ENCODE results near the gene BICC1.
A peak's percentile ranks its signal among the peaks of the same experiment; 100 is the strongest.

Gene BICC1

GRCh38 chr10:58625070-58625469, 112.4 kb downstream of the BICC1 start:
- no peak overlapping the region for H3K4me3 ChIP-seq (replicated peaks; ENCODE audit: insufficient read depth, low read length)
- TF ChIP-seq POLR2AphosphoS5 (IDR thresholded peaks at IDR 0.05; ENCODE audit: low read depth) (no peak), REST (IDR thresholded peaks at IDR 0.05; ENCODE audit: insufficient replicate concordance, low read depth) (no peak), GABPA (IDR thresholded peaks at IDR 0.05; ENCODE audit: low read depth) (no peak), CTCF (IDR thresholded peaks at IDR 0.05; ENCODE audit: insufficient read depth, low read length) (no peak), SPI1 (IDR thresholded peaks at IDR 0.05; ENCODE audit: borderline replicate concordance, low read depth) (no peak)
- DNase-seq (ENCODE audit: low read depth in 1 of 2, low spot score in 1 of 2): no peak
- no peak overlapping the region for H3K27ac ChIP-seq (replicated peaks)
- no peaks in the 10 kb centered on the region for H3K27me3 ChIP-seq (ENCODE audit: insufficient read depth, poor library complexity, severe bottlenecking)

- TF ChIP-seq SPI1 (IDR thresholded peaks at IDR 0.05; ENCODE audit: borderline replicate concordance, low read depth): peak; percentile 72
- TF ChIP-seq POLR2AphosphoS5 (IDR thresholded peaks at IDR 0.05; ENCODE audit: low read depth): no peak
- Histone ChIP-seq H3K27me3 (ENCODE audit: insufficient read depth, poor library complexity, severe bottlenecking) (no peaks in the 10 kb centered on the region), H3K4me3 (replicated peaks; ENCODE audit: insufficient read depth, low read length) (no peak overlapping the region), H3K27ac (replicated peaks) (no peak overlapping the region)
- no peak for DNase-seq (ENCODE audit: low read depth in 1 of 2, low spot score in 1 of 2)
Measured at GRCh38 chr10:58627392-58627791, 114.7 kb downstream of the BICC1 start.

- TF ChIP-seq CTCF (IDR thresholded peaks at IDR 0.05; ENCODE audit: insufficient read depth, low read length) (no peak), REST (IDR thresholded peaks at IDR 0.05; ENCODE audit: insufficient replicate concordance, low read depth) (no peak), GABPA (IDR thresholded peaks at IDR 0.05; ENCODE audit: low read depth) (no peak), SPI1 (IDR thresholded peaks at IDR 0.05; ENCODE audit: borderline replicate concordance, low read depth) (no peak), POLR2AphosphoS5 (IDR thresholded peaks at IDR 0.05; ENCODE audit: low read depth) (no peak)
- DNase-seq (ENCODE audit: low read depth in 1 of 2, low spot score in 1 of 2): no peak
- no peak overlapping the region for H3K4me3 ChIP-seq (replicated peaks; ENCODE audit: insufficient read depth, low read length)
Measured at GRCh38 chr10:58631715-58632114, 119.0 kb downstream of the BICC1 start.

GRCh38 chr10:58632216-58632615, 119.5 kb downstream of the BICC1 start:
- Histone ChIP-seq H3K4me3 (replicated peaks; ENCODE audit: insufficient read depth, low read length) (no peak overlapping the region), H3K27ac (replicated peaks) (no peak overlapping the region), H3K27me3 (ENCODE audit: insufficient read depth, poor library complexity, severe bottlenecking) (no peaks in the 10 kb centered on the region)
- DNase-seq (ENCODE audit: low read depth in 1 of 2, low spot score in 1 of 2): no peak
- TF ChIP-seq POLR2AphosphoS5 (IDR thresholded peaks at IDR 0.05; ENCODE audit: low read depth) (no peak), REST (IDR thresholded peaks at IDR 0.05; ENCODE audit: insufficient replicate concordance, low read depth) (no peak), GABPA (IDR thresholded peaks at IDR 0.05; ENCODE audit: low read depth) (no peak), CTCF (IDR thresholded peaks at IDR 0.05; ENCODE audit: insufficient read depth, low read length) (no peak), SPI1 (IDR thresholded peaks at IDR 0.05; ENCODE audit: borderline replicate concordance, low read depth) (no peak)

More at GRCh38 chr10:58631715-58632114, 119.0 kb downstream of the BICC1 start:
- Histone ChIP-seq H3K27me3 (ENCODE audit: insufficient read depth, poor library complexity, severe bottlenecking) (no peaks in the 10 kb centered on the region), H3K27ac (replicated peaks) (no peak overlapping the region)

Data from HL-60 (cell line).